ENCODE measurements around the gene TSPAN18. TPM values are rescaled to one million over a fixed set of nuclear protein-coding genes. Genes with fewer than 3 reads are reported as not detected.

TSPAN18 gene
- total and polyA plus RNA-seq, 2 experiments from 2014 or later = 6.0 to 10.6 TPM

- no peaks in the 10 kb centered on the region for H3K36me3 ChIP-seq (ENCODE audit: insufficient read depth)
- ATAC-seq (no peak), DNase-seq (ENCODE audit: low spot score) (no peak)
- H3K4me3 Mint-ChIP-seq = no peak overlapping the region; the same call in 2 of the 3 replicates
- H4K20me1 ChIP-seq (replicated peaks; ENCODE audit: insufficient read depth) = no peaks in the 10 kb centered on the region
- H3K79me2 ChIP-seq (replicated peaks; ENCODE audit: insufficient read depth) = peaks cover 6% of the 10 kb centered on the region; the same call in 1 of the 2 replicates
- no peak overlapping the region for H3K27ac Mint-ChIP-seq
- TF ChIP-seq ETS1 (IDR thresholded peaks at IDR 0.05) (no peak), CREB1 (CRISPR knock-in tag; IDR thresholded peaks at IDR 0.05; ENCODE audit: low read depth) (no peak), POLR2AphosphoS5 (IDR thresholded peaks at IDR 0.05; ENCODE audit: low read depth) (no peak), NANOG (IDR thresholded peaks at IDR 0.05; ENCODE audit: borderline replicate concordance) (no peak), EZH2 (IDR thresholded peaks at IDR 0.05; ENCODE audit: low read depth, unreplicated experiment) (no peak), CTCF (conservative IDR thresholded peaks at IDR 0.05; ENCODE audit: low read depth in 2 of 2) (no peak), REST (IDR thresholded peaks at IDR 0.05; ENCODE audit: unreplicated experiment) (no peak), EZH2phosphoT487 (IDR thresholded peaks at IDR 0.05; ENCODE audit: unreplicated experiment) (no peak), ZNF331 (CRISPR knock-in tag; IDR thresholded peaks at IDR 0.05; ENCODE audit: low read depth) (no peak), JUNB (IDR thresholded peaks at IDR 0.05; ENCODE audit: unreplicated experiment) (no peak), ZNF462 (CRISPR knock-in tag; IDR thresholded peaks at IDR 0.05) (no peak), ZNF114 (CRISPR knock-in tag; IDR thresholded peaks at IDR 0.05) (no peak)
- peaks cover 45% of the 10 kb centered on the region for H3K4me1 ChIP-seq (ENCODE audit: insufficient read depth)
- H3K4me3 ChIP-seq = no peak overlapping the region
- H3K27ac ChIP-seq (ENCODE audit: low read depth) = no peak overlapping the region
- no peaks in the 10 kb centered on the region; the same call in 2 of the 3 replicates for H3K36me3 Mint-ChIP-seq (ENCODE audit: low read depth)
- H3K27me3 ChIP-seq (ENCODE audit: insufficient read depth) = no peaks in the 10 kb centered on the region
- H3F3A ChIP-seq (replicated peaks; ENCODE audit: low read depth) = 0 out of 2 replicates have a peak, but pooled peaks cover 3% of the 10 kb centered on the region
- H3K27me3 Mint-ChIP-seq (ENCODE audit: insufficient read depth, low read depth, poor library complexity) = peaks cover 32% of the 10 kb centered on the region
- H3K4me2 ChIP-seq = no peak overlapping the region
- H3K9me3 Mint-ChIP-seq = peaks cover 4% of the 10 kb centered on the region; the same call in 2 of the 3 replicates
- no peaks in the 10 kb centered on the region for H3K9me2 ChIP-seq (ENCODE audit: insufficient read depth)
- H2AFZ ChIP-seq = no peak overlapping the region
- peaks cover 74% of the 10 kb centered on the region for H3K4me1 Mint-ChIP-seq
These were observed 220.4 kb downstream of the TSPAN18 start for GRCh38 chr11:44947114-44947513.

Measured in GM23338 (cell line).